Heart right ventricle (tissue), 16 donors: Measurements from ENCODE around the gene CRYL1. TPM values are rescaled to one million over a fixed set of nuclear protein-coding genes. Genes with fewer than 3 reads are reported as not detected.

ENCODE experiments used
- ATAC-seq, 8 donors: fragments of 200-7000 bp; cut with Tn5 transposase; one replicate each; pipeline ENCODE4 v1.9.1; 2020; ENCODE audit warnings: mild to moderate bottlenecking in 8 of 8, moderate library complexity in 8 of 8, moderate number of reproducible peaks in 1 of 8
- DNase-seq, 2 donors: peaks; one replicate each; pipeline ENCODE4 v3.0.0-alpha.2; 2020
- H3K27ac ChIP-seq, 10 donors: fragments of 200-600 bp; sonication (generic) in 2 of 10; one replicate each; pipeline versions ENCODE4 v1.5.0 to v1.8.0; 2020 to 2022; ENCODE audit warnings: mild to moderate bottlenecking in 3 of 10
- H3K27me3 ChIP-seq, 7 donors: fragments of 200-600 bp; one replicate each; pipeline ENCODE4 v1.8.0; 2021 to 2022; ENCODE audit warnings: mild to moderate bottlenecking in 2 of 7
- H3K36me3 ChIP-seq, 9 donors: fragments of 200-600 bp; sonication (generic) in 1 of 9; one replicate each; pipeline versions ENCODE4 v1.5.0 to v1.8.0; 2020 to 2022; ENCODE audit warnings: mild to moderate bottlenecking in 2 of 9
- H3K4me1 ChIP-seq, 9 donors: fragments of 200-600 bp; sonication (generic) in 1 of 9; one replicate each; pipeline versions ENCODE4 v1.5.0 to v1.8.0; 2020 to 2022; ENCODE audit warnings: mild to moderate bottlenecking in 4 of 9
- H3K4me3 ChIP-seq, 10 donors: fragments of 200-600 bp; sonication (generic) in 2 of 10; one replicate each; pipeline versions ENCODE4 v1.5.0 to v1.8.0; 2020 to 2022; ENCODE audit warnings: mild to moderate bottlenecking in 7 of 10, moderate library complexity in 2 of 10
- H3K9me3 ChIP-seq, 11 donors: fragments of 200-600 bp in 10 of 11; sonication (generic) in 2 of 11; one replicate each; pipeline versions ENCODE4 v1.5.0 to v1.8.0; 2013 to 2022; ENCODE audit warnings: mild to moderate bottlenecking in 2 of 11, control low read depth in 1 of 11, moderate library complexity in 1 of 11
- CTCF ChIP-seq, 9 donors: fragments of 200-600 bp; sonication (generic) in 2 of 9; IDR thresholded peaks; one replicate each; pipeline versions ENCODE4 v1.5.0 to v1.8.0; 2021 to 2022; ENCODE audit warnings: antibody characterized with exemption in 9 of 9, mild to moderate bottlenecking in 5 of 9, moderate library complexity in 1 of 9
- WGBS, 2 donors: extraction: QIAGEN DNeasy Blood & Tissue Kit; methylation state at CpG; one replicate each; pipeline ENCODE4 v1.1.7; 2013; ENCODE audit warnings: inconsistent platforms in 1 of 2; 5-methylcytosine and 5-hydroxymethylcytosine counted together
- intact Hi-C, 10 donors: fragments of 100-400 bp; cut with DNase I; formaldehyde crosslinking; loops; one replicate each; pipeline versions ENCODE4 v1.11.1 to v1.14.2; 2022
- polyA plus RNA-seq, 2 donors: library from polyadenylated mRNA; stranded (reverse); fragments of 200-250 nt; gene quantifications; one replicate each; pipeline ENCODE4 v1.2.3, GENCODE V29; 2013
- total RNA-seq, 10 donors: library from RNA; stranded (reverse); fragmentation: NEBNext Ultra II Directional in 3 of 10; extraction: Animal tissue kit (Norgen Biotek cat#: 25700) in 3 of 10; gene quantifications; one replicate each; pipeline versions ENCODE4 v1.2.1 to v1.2.4, GENCODE V29; 2021 to 2023
- donor health status: Arrhythmogenic right ventricular cardiomyopathy.
- donor health status: ischemic (EF 13 %, LVEDD 7.1; RV severe dilation, severe dysfunction).
- donor health status: healthy with polysubstance abuse.
- donor health status: DM: no; HTN: yes; CAD: no.
- donor health status: DM: no; HTN: no; CAD: no.
- donor health status: ischemic (EF 25% LVEDD 6.9; RV normal size, moderate dysfunction).
- donor health status: ischemic (EF 25% LVEDD 5.7; RV mildly dilated, moderate dysfunction).
- donor health status: healthy.
- donor health status: DM: yes; HTN: yes; CAD: no.
- donor health status: Ischemic cardiomyopathy.
- donor health status: ischemic (EF 35%, LVEDD 5.7; RV mildly dilated, moderate dysfunction).
- donor health status: nonischemic (EF 11% LVEDD 7.7; RV severe dilation, severe dysfunction).
- donor health status: DM: yes; HTN: yes; CAD: no.
- donor health status: PGD.
- donor health status: ischemic (EF 29% LVEDD 5.4; RV normal size, mild dysfunction).
- donor health status: nonischemic (EF 23%, LVEDD 6.1; RV moderate dilation, normal function).

The CRYL1 gene
- total and polyA plus RNA-seq, 12 donors = 10.1 to 27.3 (median 23.2) TPM

- TF ChIP-seq CTCF (IDR thresholded peaks at IDR 0.05) = no peak
- no peak for DNase-seq
- Histone ChIP-seq H3K9me3 (no peaks in the 10 kb centered on the region), H3K4me3 (no peak overlapping the region), H3K27me3 (no peaks in the 10 kb centered on the region), H3K36me3 (peaks cover 0 to 24% (median 0%) of the 10 kb centered on the region in 9 donors), H3K4me1 (peaks cover 0 to 5% (median 4%) of the 10 kb centered on the region in 9 donors), H3K27ac (no peak overlapping the region)
- WGBS, 2 donors = 83 to 85% methylated on average over 15 of the region's 15 CpGs
- intact Hi-C loops = no loop called here
- peak in 1 of 8 donors; percentile 17 for ATAC-seq
Measured at GRCh38 chr13:20431687-20432384, 93.8 kb downstream of the CRYL1 start.

GRCh38 chr13:20431080-20431479 is 94.6 kb downstream of the CRYL1 start:
- Histone ChIP-seq H3K4me3 (no peak overlapping the region), H3K4me1 (peaks cover 0 to 13% (median 7%) of the 10 kb centered on the region in 9 donors), H3K27ac (no peak overlapping the region), H3K36me3 (peaks cover 0 to 18% (median 0%) of the 10 kb centered on the region in 9 donors), H3K27me3 (no peaks in the 10 kb centered on the region), H3K9me3 (no peaks in the 10 kb centered on the region)
- no peak for TF ChIP-seq CTCF (IDR thresholded peaks at IDR 0.05)
- intact Hi-C loops = no loop called here
- WGBS, 2 donors = 92 to 97% methylated on average over 16 of the region's 16 CpGs
- ATAC-seq (no peak), DNase-seq (no peak)

GRCh38 chr13:20430296-20430695 is 95.4 kb downstream of the CRYL1 start:
- Histone ChIP-seq H3K4me3 (no peak overlapping the region), H3K9me3 (no peaks in the 10 kb centered on the region), H3K4me1 (peaks cover 0 to 19% (median 8%) of the 10 kb centered on the region in 9 donors), H3K36me3 (peaks cover 0 to 21% (median 0%) of the 10 kb centered on the region in 9 donors), H3K27me3 (no peaks in the 10 kb centered on the region), H3K27ac (no peak overlapping the region)
- no peak for DNase-seq
- 94 to 95% methylated on average over 4 of the region's 4 CpGs for WGBS, 2 donors
- intact Hi-C loops = no loop called here
- no peak for ATAC-seq
- TF ChIP-seq CTCF (IDR thresholded peaks at IDR 0.05) = no peak

GRCh38 chr13:20429682-20430081 is 96.0 kb downstream of the CRYL1 start:
- Histone ChIP-seq H3K36me3 (peaks cover 0 to 21% (median 0%) of the 10 kb centered on the region in 9 donors), H3K27ac (no peak overlapping the region), H3K27me3 (no peaks in the 10 kb centered on the region), H3K4me1 (peaks cover 0 to 19% (median 8%) of the 10 kb centered on the region in 9 donors), H3K4me3 (no peak overlapping the region), H3K9me3 (no peaks in the 10 kb centered on the region)
- ATAC-seq (no peak), DNase-seq (no peak)
- no peak for TF ChIP-seq CTCF (IDR thresholded peaks at IDR 0.05)
- 89 to 96% methylated on average over 9 of the region's 9 CpGs for WGBS, 2 donors
- intact Hi-C loops = no loop called here
